T-helper 1 cell treated with Interleukin-12 subunit alpha and Interleukin-12 subunit beta and Interleukin-4 antibody, amounts not matched to agents 30 μg/mL and 1 μg/mL, for 36 hours (primary cell): Measurements from ENCODE around the gene C1orf226.

Experiments
- H3K27ac Mint-ChIP-seq: one replicate; pipeline ENCODE4 v1.8.0; 2021; ENCODE audit warnings: mild to moderate bottlenecking, mixed read lengths
- H3K27me3 Mint-ChIP-seq: one replicate; pipeline ENCODE4 v1.8.0; 2021; ENCODE audit warnings: low read depth, mixed read lengths
- H3K36me3 Mint-ChIP-seq: one replicate; pipeline ENCODE4 v1.8.0; 2021; ENCODE audit warnings: low read depth, mixed read lengths
- H3K4me1 Mint-ChIP-seq: one replicate; pipeline ENCODE4 v1.8.0; 2021; ENCODE audit warnings: low read depth, mixed read lengths
- H3K4me3 Mint-ChIP-seq: one replicate; pipeline ENCODE4 v1.8.0; 2021; ENCODE audit warnings: mild to moderate bottlenecking, moderate library complexity, mixed read lengths
- H3K9me3 Mint-ChIP-seq: one replicate; pipeline ENCODE4 v1.8.0; 2021; ENCODE audit warnings: mixed read lengths

The C1orf226 gene

GRCh38 chr1:162385280-162385623 lies 3.7 kb downstream of the C1orf226 start:
- Mint-ChIP-seq H3K4me1 (no peaks in the 10 kb centered on the region), H3K4me3 (no peak overlapping the region), H3K36me3 (no peaks in the 10 kb centered on the region), H3K27me3 (peaks cover under 1% of the 10 kb centered on the region), H3K9me3 (no peaks in the 10 kb centered on the region), H3K27ac (no peak overlapping the region)

GRCh38 chr1:162385702-162386101 lies 4.2 kb downstream of the C1orf226 start:
- H3K4me3 Mint-ChIP-seq = no peak overlapping the region
- H3K36me3 Mint-ChIP-seq = no peaks in the 10 kb centered on the region
- H3K27ac Mint-ChIP-seq = no peak overlapping the region
- H3K27me3 Mint-ChIP-seq = peaks cover 5% of the 10 kb centered on the region
- H3K4me1 Mint-ChIP-seq = no peaks in the 10 kb centered on the region
- H3K9me3 Mint-ChIP-seq = no peaks in the 10 kb centered on the region

GRCh38 chr1:162386292-162387225 lies 5.0 kb downstream of the C1orf226 start:
- H3K36me3 Mint-ChIP-seq = no peaks in the 10 kb centered on the region
- peaks cover 7% of the 10 kb centered on the region for H3K27me3 Mint-ChIP-seq
- H3K9me3 Mint-ChIP-seq = no peaks in the 10 kb centered on the region
- H3K4me1 Mint-ChIP-seq = no peaks in the 10 kb centered on the region
- no peak overlapping the region for H3K27ac Mint-ChIP-seq
- H3K4me3 Mint-ChIP-seq = no peak overlapping the region

- Mint-ChIP-seq H3K9me3 (no peaks in the 10 kb centered on the region), H3K36me3 (no peaks in the 10 kb centered on the region), H3K4me1 (no peaks in the 10 kb centered on the region), H3K4me3 (no peak overlapping the region), H3K27me3 (peaks cover 15% of the 10 kb centered on the region), H3K27ac (no peak overlapping the region)
Observed at GRCh38 chr1:162387226-162388082, 5.9 kb downstream of the C1orf226 start.

GRCh38 chr1:162388083-162388594 lies 6.6 kb downstream of the C1orf226 start:
- no peaks in the 10 kb centered on the region for H3K36me3 Mint-ChIP-seq
- H3K27ac Mint-ChIP-seq = no peak overlapping the region
- H3K4me1 Mint-ChIP-seq = no peaks in the 10 kb centered on the region
- no peaks in the 10 kb centered on the region for H3K9me3 Mint-ChIP-seq
- peaks cover 16% of the 10 kb centered on the region for H3K27me3 Mint-ChIP-seq
- H3K4me3 Mint-ChIP-seq = no peak overlapping the region

- Mint-ChIP-seq H3K27ac (no peak overlapping the region), H3K9me3 (no peaks in the 10 kb centered on the region), H3K4me1 (no peaks in the 10 kb centered on the region), H3K36me3 (no peaks in the 10 kb centered on the region), H3K27me3 (peaks cover 20% of the 10 kb centered on the region), H3K4me3 (no peak overlapping the region)
Observed at GRCh38 chr1:162388615-162389014, 7.1 kb downstream of the C1orf226 start.

- no peaks in the 10 kb centered on the region for H3K4me1 Mint-ChIP-seq
- H3K4me3 Mint-ChIP-seq = no peak overlapping the region
- no peaks in the 10 kb centered on the region for H3K36me3 Mint-ChIP-seq
- no peak overlapping the region for H3K27ac Mint-ChIP-seq
- peaks cover 20% of the 10 kb centered on the region for H3K27me3 Mint-ChIP-seq
- no peaks in the 10 kb centered on the region for H3K9me3 Mint-ChIP-seq
Observed at GRCh38 chr1:162389021-162389818, 7.7 kb downstream of the C1orf226 start.

GRCh38 chr1:162389971-162390370 lies 8.4 kb downstream of the C1orf226 start:
- no peak overlapping the region for H3K27ac Mint-ChIP-seq

GRCh38 chr1:162390396-162391185 lies 9.1 kb downstream of the C1orf226 start:
- no peak overlapping the region for H3K27ac Mint-ChIP-seq
- H3K27me3 Mint-ChIP-seq = peaks cover 20% of the 10 kb centered on the region
- H3K4me1 Mint-ChIP-seq = no peaks in the 10 kb centered on the region
- H3K4me3 Mint-ChIP-seq = no peak overlapping the region
- H3K9me3 Mint-ChIP-seq = no peaks in the 10 kb centered on the region
- no peaks in the 10 kb centered on the region for H3K36me3 Mint-ChIP-seq

More at GRCh38 chr1:162389971-162390370, 8.4 kb downstream of the C1orf226 start:
- no peaks in the 10 kb centered on the region for H3K4me1 Mint-ChIP-seq
- H3K36me3 Mint-ChIP-seq = no peaks in the 10 kb centered on the region
- H3K27me3 Mint-ChIP-seq = peaks cover 20% of the 10 kb centered on the region
- H3K4me3 Mint-ChIP-seq = no peak overlapping the region
- H3K9me3 Mint-ChIP-seq = no peaks in the 10 kb centered on the region

- H3K36me3 Mint-ChIP-seq = no peaks in the 10 kb centered on the region
- H3K4me1 Mint-ChIP-seq = no peaks in the 10 kb centered on the region
- H3K27me3 Mint-ChIP-seq = peaks cover 20% of the 10 kb centered on the region
- H3K9me3 Mint-ChIP-seq = no peaks in the 10 kb centered on the region
- no peak overlapping the region for H3K27ac Mint-ChIP-seq
- no peak overlapping the region for H3K4me3 Mint-ChIP-seq
Observed at GRCh38 chr1:162391790-162392563, 10.4 kb downstream of the C1orf226 start.

GRCh38 chr1:162396201-162396906 lies 14.8 kb downstream of the C1orf226 start:
- Mint-ChIP-seq H3K36me3 (no peaks in the 10 kb centered on the region), H3K4me3 (no peak overlapping the region), H3K9me3 (no peaks in the 10 kb centered on the region), H3K27me3 (peaks cover 25% of the 10 kb centered on the region), H3K4me1 (no peaks in the 10 kb centered on the region), H3K27ac (no peak overlapping the region)

- Mint-ChIP-seq H3K36me3 (no peaks in the 10 kb centered on the region), H3K4me1 (no peaks in the 10 kb centered on the region), H3K9me3 (no peaks in the 10 kb centered on the region), H3K4me3 (no peak overlapping the region), H3K27ac (no peak overlapping the region), H3K27me3 (peaks cover 18% of the 10 kb centered on the region)
Observed at GRCh38 chr1:162397039-162397448, 15.5 kb downstream of the C1orf226 start.
